ENCODE data around the gene UPB1. TPM values are rescaled to one million over a fixed set of nuclear protein-coding genes. Genes with fewer than 3 reads are reported as not detected.

UPB1 gene
- total RNA-seq, 1 donor from 2014 or later, result 0.83 TPM

DNA sequence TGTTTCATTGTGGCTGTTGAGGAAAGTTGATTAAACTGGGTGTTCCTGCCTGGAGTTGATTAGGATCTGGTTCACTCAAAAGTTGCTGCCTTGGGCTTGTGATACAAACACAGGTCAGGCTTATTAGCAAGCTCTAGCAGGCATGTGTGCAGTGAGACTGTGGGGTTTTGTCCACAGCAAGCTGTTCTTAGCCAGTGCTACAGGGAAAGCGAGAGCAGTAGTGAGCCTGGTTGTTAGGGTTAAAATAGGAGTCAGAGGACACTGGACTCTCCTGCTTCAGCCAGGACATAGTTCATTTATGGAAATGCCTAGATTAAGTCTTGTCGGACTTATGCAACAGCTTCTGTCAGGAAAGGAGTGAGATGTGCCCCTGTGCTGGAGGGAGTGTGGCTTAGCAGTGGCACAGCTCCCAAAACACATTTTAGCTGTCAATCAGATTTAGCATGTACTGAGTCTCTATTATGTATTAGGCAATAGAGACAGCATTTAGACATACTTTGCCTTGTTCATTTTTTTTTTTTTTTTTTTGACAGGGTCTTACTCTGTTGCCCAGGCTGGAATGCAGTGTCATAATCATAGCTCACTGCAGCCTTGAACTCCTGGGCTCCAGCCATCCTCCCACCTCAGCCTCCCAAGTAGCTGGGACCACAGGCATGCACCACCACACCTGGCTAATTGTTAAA is 69.4 kb downstream of the UPB1 start:
- DNase-seq (ENCODE audit: low spot score), result no peak

DNA sequence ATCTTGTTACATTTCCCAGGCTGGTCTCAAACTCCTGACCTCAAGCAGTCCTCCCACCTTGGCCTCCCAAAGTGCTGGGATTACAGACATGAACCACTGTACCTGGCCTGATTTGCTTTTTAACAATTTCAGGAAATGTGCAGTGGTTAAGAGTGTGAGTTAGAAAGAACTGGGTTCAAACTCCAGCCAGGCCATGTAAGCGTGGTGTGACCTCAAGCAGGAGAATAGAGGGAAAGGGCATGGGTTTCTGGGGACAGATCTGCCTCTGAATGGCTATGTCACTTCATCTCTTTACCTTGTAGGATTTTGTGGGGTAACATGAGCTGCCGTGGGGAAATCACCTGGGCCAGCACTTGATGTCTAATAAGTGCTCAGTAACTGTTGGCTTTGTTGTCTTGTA is 69.9 kb downstream of the UPB1 start:
- no peak for DNase-seq (ENCODE audit: low spot score)

DNA sequence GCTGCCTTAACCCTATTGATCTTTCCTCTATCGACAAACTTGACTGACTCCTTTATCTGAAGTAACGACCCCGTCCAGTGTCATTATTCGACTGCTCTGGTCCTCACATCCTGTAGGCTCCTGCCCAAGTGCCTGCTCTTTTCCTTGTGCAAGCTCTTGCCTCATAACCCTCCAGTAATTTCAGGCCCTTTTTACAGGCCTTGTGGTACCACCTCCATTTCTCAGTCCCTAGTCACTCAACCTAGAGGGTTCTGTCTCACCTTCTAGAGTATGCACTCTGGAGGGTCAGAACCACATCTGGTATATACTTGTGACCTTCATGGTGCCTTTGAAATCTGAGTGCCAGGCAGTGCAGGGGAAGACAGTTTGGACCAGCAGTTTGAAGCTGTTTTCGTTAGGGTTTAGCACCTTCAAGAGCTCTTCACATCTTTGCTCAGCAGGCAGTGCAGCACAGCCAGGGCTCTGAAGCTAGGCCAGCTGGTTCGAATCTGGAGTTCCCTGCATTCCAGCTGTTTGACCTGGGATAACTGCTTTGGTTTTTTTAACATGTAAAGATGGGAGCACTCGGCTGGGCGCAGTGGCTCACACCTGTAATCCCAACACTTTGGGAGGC is 71.9 kb downstream of the UPB1 start:
- DNase-seq (ENCODE audit: low spot score), result no peak

DNA sequence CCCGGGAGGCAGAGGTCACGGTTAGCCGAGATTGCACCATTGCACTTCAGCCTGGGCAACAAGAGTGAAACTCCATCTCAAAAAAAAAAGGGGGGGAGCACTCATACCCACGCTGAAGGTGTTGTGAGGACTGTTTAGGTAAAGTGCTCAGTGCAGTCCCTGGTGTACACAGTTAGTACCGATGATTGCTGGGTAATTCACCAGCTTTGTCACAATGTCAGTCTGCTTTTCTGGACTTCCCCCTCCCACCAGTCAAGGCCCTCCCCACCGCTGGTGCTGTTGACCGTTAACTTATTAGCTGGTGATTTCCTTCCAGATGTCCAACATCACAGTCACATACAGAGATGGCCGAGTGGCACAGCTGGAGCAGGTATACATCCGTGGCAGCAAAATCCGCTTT is 72.5 kb downstream of the UPB1 start:
- no peak for DNase-seq (ENCODE audit: low spot score)

DNA sequence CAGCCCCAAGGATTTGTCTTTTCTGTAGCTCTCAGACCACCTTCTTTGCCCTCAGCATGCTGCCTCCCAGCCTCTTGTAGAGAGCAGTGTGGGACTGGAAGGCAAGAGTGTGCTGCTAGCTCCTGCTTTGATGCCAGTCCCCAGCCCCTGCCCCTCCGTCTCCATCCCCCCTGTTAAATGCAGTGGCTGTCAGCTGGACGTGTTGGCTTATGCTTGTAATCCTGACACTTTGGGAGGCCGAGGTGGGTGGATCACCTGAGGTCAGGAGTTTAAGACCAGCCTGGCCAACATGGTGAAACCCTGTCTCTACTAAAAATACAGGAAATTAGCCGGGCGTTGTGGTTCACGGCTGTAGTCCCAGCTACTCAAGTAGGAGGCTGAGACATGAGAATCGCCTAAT is 76.1 kb downstream of the UPB1 start:
- DNase-seq (ENCODE audit: low spot score), result no peak

DNA sequence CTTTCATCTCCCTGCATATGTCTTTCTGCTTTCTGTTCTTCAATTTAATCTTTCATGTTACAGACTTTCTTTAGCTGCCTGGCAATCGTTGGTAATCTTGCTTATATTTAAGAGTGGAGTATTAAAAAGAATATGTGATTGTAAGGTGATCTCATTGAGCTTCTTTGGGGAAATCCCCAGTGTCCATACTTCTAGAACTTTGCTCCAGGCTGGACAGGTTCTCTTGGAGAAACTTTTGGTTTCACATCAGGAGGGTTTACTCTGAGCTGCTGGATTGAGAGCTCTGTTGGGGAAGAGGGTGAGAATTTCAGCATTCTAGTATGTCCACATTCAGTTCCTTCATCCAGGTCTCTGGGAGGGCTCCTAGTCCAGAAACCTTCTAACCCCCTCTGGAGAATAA is 81.6 kb downstream of the UPB1 start:
- no peak for DNase-seq (ENCODE audit: low spot score)

Other genes with a start within 250 kb of the UPB1 start
- gene SPECC1L, start 224.5 kb upstream of the UPB1 start, total RNA-seq, result 65.7 TPM
- gene ADORA2A, start 67.7 kb upstream of the UPB1 start, total RNA-seq, result 4.1 TPM
- gene GUCD1, start 59.8 kb downstream of the UPB1 start, total RNA-seq, result 201 TPM
- 98.3 TPM for gene SNRPD3, start 60.7 kb downstream of the UPB1 start, total RNA-seq
- 49.4 TPM for gene LRRC75B, start 97.7 kb downstream of the UPB1 start, total RNA-seq
- 208 TPM for gene GGT1, start 107.9 kb downstream of the UPB1 start, total RNA-seq

All from mucosa of gallbladder (tissue), 1 donor.